Middle frontal gyrus (tissue), 1 donor: Measurements from ENCODE around the gene KIRREL3.
A peak's percentile ranks its signal among the peaks of the same experiment; 100 is the strongest.

Experiments used
- DNase-seq: peaks from one replicate; pipeline ENCODE4 v3.0.0-alpha.2; 2015; ENCODE audit warnings: low spot score; ENCODE audit errors: extremely low spot score

Gene KIRREL3

DNA sequence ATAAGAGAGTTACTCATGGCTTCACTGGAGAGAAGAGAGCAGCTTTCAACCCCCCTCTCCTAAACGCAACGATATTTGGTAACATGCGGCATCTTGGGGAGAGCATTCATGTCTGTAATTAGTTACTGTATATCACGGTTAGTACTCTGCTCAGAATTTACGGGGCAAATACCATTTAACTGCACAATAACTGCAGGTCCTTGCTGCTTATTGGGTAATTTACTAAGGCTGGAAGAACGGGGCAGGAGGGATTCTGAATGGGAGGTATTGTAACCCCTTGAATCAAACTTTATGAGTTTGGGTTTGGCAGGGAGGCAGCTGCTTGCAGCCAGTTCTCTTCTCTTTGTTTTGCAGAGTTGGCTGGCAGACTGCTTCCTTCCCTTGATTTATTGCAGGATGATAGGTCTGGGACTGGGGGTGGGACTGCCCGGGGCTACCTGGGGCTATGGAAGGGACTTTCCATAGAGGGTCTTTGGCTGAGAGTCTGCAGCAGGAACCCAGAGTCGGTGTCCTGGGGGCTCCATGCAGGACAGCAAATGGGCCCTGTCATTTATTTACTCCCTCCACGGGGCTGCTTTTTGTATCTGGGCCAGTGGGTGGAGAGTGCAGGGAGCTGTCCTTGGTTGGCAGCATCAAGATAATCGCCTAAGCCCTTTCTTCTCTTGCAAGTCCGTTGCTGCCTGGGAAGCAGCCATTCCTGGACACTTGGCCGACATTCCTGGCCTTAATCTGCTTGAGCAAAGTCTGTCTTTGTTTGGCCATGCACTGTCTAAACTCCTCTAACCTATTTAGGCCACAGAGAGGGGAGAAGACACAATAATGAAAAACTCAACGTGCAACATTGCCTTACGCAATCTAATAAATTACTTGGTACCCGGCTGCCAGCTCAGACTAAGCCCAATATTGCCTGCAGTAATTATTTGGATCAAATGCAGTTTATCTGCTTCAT, 456.2 kb downstream of the KIRREL3 start:
- peak; percentile 23 for DNase-seq

DNA sequence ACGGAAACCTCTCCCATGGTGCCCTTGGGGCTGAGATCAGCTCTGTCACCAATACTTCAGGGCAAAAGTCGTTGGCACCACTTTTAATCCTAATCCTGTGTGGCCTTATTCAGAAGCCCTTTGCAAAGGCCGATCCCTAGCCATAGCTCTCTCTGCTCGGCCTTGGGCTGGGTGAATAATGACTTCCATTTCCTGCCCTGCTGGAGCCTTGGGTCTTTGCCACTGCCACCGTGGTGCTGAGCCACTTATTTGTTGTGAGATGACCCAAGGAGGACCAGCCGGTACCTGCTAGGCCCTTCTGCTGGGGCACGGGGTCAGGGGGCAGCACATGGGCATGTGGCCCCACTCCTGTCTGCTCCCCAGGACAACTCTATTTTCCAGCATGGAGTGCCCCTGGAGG, 456.9 kb downstream of the KIRREL3 start:
- DNase-seq, result no peak

DNA sequence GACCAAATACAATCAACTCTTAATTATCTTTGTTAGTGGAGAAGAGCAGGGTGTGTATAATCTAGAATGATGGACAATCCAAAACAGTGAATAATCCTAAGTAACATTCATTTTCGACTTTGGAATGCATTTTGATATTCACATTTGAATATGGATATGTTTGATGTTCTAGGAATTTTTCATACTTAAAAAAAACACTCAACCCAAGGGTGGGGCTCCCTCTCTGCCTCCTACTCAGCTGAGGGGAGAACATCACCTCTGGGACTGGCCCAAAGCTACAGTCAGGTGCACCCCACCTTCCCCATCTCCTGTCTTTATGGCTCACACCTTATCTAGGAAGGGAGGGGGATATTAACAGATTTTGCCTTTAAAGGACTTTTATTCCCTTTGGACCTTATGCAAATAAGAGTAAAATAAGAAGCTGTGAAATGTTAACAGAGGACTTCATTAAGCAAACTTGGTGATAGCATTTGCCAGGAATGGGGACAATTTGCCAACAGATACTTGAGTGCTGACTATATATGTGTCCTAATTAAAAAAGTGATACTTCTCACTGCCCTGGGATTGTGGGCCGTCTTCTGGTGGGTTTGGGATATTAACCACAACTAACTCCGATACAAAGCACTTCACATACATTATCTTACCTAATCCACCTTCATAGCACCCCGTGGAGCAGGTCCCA, 458.1 kb downstream of the KIRREL3 start:
- no peak for DNase-seq

DNA sequence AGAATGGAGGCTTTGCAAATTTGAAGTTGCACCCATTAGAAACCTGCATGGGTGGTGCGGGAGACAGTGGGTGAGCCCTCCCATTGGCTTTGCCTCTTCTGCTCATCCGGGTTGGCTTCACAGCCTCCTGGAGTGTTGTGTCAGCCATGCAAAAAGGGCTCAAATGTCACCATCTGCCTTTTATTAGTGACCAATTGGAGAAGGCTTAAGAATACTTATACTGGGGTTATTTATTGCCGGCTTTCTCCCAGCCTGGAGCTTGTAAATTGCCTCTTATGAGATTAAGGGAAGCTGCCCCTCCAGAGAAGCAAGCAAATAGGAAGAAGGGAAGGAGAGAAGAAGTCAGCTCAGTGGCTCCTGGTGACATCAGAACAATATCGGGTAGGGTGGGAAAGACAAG, 462.5 kb downstream of the KIRREL3 start:
- no peak for DNase-seq

DNA sequence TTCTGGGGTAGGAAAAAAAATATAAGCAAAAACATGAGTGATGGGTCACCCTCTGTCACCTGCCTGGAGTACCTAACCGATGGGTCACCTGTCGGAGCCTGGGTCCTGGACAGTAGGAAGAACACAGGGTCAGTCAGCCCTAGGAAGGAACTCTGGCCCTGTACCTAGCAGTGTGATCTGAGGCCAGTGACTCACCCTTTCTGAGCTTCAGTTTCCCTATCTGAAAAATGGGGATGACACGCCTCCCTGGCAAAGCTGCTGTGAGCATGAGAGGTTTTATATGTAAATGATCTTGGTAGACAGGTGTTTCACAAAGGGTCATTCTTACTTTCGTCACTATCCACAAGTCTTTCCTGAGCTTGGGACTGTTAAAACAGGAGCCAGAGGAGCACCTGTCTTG, 463.1 kb downstream of the KIRREL3 start:
- DNase-seq, result no peak

DNA sequence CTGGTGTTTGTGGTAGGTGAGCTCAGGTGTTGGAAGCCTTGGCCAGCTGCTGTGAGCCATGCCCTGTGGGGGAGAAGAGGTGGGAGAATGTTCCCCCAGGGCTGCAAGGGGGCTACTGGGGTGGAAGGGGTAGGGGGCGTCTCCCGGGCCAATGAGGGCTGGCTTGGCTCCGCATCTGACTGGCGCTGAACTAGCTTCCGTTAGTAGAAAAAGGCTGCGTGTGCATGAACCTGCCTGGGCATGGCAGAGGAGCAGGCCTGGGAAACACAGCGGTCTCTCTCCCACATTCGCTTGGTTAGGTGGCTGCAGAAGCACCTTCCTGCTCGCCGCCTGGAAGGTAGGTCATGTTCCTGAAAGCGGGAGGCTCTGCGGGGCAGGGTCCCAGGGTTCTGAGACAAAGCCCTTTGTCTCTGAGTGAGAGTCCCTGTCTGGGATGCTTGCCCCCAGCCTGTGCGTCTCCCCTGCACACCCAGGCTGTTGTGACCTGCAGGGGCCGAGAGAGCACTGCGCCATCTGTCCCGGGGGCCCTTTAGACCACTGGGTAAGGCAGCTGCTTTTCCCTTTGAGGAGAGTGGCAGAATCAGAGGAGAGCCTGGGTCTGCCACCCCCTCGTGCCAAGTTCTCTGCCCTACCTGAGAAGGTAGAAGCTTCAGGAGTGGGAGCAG, 466.3 kb downstream of the KIRREL3 start:
- DNase-seq, result no peak

DNA sequence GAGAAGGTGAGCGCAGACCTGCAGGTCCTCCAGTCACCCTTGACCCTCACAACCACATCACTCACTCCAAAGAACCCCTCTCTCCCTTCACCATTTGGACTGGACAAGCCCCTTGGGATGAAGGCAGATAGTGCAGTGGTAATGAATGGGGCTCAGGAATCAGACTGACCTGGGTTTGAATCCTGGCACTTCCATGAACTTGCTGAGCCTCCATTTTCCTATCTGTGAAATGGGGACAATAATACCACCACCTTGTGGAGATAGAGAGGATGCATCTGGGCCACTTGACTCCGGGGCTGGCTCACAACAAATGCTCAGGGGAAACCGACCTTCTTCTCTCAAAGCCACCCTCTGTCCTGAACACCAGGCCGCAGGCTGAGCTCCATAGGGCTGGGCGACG, 467.0 kb downstream of the KIRREL3 start:
- no peak for DNase-seq

DNA sequence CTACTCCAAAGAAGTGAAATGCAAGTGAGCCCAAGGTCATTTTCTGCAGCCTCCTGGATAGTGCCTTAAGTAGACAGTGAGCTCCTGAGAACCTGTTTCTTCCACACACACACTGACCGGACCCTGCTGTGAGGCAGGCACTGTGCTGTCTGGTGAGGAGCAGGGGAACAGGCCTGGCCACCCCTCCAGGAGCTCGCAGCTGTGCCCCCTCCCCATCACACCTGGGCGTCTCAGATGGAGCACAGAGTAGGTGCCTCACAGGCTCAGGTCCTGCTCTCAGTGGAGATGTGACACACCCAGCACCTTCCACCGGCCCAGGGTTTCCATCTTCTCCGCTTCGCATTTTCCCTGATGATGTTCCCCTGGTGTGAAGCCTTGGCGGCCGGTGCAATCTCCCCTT, 470.2 kb downstream of the KIRREL3 start:
- DNase-seq, result no peak

DNA sequence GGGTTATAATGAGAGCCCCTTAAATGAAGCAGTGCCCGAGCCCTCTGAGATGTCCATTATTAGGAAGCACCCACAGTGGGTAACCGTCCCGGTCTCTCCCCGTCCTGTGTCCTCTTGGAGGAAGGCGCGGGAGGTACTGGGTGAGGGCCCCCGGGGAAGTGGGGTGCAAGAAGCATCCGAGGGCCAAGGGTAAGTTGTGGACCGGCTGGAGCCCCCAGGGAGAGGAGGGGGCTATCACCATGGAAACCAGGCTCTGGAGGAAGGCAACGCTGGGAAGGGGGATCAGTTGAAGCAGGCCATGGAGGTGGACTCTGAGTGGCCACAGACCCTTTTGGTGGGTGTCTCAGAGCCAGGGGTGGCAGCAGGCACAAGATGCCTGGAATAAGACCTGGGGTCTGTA, 471.5 kb downstream of the KIRREL3 start:
- DNase-seq, result no peak

DNA sequence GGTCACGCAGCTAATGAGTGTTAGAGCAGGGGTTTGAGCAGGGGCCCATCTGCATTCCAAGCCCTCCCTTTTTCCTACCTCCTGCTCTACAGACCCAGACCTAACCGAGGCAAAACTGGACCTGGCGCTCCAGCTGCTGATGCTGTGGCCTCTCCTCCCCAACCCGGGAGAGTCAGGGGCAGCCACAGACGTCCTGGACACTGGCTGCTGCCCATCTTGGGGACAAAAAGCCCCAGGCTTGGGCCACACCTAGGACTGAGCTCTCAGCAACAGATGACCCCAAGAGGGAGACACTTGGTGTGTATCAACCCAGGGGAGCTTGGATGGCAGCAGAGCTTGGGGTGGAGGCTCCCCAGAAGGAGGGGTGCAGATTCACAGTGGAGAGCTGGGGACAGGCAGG, 472.5 kb downstream of the KIRREL3 start:
- no peak for DNase-seq

DNA sequence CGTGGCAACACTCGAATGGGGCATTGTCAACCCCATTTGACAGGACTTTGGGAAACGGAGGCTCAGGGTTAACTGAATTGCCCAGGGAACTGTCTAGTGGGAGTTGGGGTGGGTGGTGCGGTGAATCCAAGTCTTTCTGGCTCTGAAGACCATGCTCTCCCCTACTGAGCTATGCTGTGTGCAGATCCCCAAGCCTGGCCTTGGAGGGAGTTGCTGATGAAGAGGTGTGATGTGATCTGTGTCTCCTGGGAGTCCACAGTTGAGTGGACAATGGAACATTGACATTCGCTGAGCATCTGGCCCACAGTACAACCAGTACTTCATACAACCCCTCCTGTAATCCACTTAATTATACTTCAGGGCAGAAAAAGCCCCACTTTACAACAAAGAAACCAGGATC, 472.9 kb downstream of the KIRREL3 start:
- DNase-seq, result no peak

DNA sequence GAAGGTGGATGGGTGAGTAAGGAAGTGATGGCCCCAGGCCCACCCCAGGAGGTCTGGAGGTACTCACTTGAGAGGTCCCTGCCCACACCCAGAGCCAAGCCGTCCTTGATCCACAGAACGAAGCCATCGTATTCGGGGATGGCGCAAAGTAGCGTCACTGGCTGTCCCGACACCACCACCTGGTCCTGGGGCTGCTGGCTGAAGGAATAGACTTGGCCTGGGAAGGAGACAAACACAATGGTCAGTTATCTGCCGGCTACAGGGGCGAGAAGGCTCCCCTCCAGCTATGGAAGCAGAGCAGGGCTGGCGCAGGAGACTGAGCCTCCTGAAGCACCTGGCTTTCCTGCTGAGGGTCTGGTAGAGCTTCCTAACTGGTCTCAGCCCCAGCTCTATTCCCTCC, 474.1 kb downstream of the KIRREL3 start:
- DNase-seq, result no peak

DNA sequence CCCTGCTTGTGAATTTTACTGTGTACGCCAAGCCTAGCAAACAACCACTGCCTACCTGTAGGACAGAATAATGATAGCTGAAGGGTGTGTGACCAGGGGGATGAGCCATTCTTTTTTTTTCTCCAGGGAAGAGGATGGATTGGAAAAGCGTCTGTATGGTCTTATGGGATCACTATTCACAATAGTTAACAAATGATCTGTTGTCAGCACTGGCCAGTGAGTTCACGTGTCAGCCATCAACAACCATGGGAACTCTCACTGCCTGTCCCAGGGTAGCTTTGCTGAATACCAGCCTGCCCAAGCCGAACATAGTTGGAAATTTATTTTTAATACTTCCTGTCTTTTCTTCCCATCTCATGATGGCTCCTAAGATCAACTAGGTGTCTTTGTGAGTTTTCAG, 474.9 kb downstream of the KIRREL3 start:
- DNase-seq, result no peak

DNA sequence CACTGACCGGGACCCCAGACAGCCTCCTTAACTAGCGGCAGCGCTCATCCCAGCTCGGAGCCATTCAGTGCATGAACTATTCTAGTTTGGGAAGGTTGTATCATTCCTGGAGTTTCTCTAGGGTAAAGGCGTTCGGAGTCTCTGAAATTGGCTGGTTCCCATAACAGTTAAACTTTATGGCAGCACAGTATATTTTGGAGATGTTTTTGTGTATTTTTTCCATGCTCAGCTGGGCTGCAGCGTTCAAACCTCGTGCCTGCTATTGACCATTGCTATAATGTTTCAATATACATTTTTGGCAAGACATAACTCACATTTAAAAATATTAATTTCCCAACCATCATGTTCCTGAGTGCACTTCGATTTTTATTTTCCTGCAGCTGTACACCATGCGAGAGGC, 475.4 kb downstream of the KIRREL3 start:
- no peak for DNase-seq

DNA sequence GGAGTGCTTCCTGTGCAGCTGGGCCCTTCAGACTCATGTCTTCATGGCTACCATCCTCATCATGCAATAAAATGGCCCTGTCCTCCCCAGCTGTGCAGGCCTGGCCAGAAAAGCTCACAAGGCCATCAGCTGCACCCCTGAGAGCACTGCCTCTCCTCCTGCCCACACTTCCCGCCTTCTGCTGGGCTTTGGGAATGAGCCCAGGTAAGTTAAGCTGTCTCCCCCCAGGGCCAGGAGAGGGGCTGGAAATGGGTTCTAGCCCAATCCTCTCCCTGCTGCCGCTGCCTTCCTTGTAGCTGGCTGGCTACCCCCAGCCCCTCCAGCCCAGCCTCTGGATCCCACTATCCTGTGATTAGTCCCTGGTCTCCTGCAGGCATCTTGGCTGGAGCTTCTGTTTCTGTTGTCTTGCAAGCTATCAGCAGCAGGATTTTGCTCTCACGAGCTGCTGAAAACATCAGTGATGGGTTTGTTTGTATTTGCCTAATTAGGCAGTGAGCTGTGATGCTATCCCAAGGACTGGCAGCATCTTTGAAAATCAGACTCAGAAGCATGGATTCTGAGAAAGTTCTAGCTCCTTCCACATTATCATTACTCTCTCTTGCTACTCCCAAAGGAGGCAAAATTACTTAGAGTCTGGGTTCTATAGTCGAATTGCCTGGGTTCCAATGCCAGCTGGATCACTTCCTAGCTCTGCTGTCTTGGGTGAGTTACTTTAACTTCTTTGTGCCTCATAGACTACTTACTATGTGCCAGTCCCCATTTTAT, 476.9 kb downstream of the KIRREL3 start:
- no peak for DNase-seq

DNA sequence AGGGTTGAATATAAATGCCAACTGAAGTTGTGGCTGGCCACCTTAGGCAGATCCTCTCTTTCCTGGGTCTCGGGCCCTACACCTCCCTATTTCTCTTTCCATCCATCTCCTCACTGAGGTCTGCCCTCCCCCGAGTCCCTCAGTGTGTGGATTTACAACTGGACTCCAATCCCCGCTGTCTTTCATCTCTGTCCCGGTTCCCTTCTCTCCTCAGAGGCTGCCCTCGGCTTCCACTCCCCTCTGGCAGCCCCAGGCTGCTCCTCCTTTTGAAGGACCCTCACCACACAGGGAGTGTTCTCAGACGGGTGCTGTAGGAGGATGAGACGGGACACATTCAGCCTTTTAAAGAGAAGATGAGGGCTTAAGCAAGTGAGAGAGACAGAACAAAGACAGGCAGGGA, 478.0 kb downstream of the KIRREL3 start:
- no peak for DNase-seq

DNA sequence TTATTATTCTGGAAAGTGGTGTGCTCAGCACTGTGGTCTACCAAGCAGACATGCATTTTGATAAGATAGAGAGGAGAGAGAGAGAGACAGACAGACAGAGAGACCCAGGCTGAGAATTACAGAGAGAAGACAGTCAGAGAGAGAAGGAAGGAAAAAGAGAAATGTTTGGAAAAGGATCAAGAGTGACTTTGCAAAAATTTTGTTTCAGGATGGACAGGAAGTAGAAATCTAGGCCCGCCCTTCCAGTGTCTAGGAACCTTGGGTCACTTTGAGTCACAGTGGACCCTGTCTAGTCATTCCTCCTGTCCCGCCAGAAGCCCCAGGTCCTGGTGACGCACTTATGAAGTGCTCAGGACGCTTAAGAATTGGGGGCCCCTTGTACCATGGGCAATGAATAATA, 478.4 kb downstream of the KIRREL3 start:
- no peak for DNase-seq

DNA sequence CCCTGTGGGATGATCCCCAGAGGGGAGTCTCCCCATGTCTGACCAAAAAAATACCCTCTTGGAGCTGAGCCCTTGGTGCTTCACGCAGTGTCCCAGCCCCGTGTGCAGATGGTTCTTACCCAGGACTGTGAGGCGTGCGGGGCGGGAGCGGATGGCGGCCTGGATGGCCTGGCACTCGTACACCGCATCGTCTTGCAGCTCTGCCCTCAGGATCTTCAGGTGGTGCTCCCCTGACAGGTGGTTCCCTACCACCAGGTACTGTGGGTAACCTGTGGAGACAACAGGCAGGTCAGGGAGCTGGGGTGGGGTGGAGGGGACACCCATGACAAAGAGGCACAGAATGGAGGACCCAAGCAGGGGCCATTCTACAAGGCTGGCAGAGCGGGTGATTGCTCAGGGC, 479.4 kb downstream of the KIRREL3 start:
- DNase-seq, result no peak

DNA sequence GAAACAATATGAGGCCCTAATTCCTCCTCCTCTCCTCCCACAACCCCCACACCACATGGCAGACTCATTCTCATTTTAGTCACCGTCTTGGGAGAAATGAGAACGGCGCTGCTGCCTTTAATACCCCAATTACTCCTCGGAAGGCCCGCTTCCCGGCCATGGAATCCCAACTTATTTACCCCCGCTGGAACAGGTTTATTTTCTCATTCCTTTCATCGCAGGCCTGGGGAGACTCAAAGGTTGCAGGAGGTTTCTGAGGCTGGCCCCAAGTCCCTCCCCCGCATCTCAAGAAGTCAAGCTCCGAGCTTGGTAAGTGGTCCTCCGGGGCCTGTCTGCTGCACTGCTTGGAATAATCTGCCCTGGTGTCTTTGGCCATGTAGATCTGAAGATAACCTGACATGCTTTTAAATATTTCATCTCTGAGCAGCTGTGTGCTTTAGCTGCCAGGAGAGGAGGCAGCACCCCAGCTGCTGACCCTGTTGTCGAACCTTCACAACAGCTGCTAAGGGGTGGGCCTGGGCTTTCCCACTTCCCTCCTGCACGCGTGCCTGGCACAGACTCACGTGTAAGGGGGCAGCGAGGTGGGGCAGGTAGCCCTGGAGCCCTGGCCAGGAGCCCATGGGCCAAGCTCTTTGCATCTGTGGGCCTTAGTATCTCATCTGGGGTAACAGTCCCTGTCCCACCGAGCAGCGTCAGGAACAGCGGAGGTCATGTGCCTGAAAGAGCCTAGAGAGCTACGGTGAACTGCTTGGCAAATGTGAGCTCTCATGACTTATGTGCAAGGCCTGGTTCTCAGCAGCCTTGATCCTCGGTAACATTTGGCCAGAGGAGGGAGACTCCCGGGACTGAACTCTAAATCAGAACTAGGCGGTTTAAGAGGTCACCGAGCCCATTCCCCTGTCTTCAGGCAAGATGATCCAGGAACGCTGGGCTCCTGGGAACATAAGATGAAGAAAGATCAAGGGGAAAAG, 480.5 kb downstream of the KIRREL3 start:
- no peak for DNase-seq

DNA sequence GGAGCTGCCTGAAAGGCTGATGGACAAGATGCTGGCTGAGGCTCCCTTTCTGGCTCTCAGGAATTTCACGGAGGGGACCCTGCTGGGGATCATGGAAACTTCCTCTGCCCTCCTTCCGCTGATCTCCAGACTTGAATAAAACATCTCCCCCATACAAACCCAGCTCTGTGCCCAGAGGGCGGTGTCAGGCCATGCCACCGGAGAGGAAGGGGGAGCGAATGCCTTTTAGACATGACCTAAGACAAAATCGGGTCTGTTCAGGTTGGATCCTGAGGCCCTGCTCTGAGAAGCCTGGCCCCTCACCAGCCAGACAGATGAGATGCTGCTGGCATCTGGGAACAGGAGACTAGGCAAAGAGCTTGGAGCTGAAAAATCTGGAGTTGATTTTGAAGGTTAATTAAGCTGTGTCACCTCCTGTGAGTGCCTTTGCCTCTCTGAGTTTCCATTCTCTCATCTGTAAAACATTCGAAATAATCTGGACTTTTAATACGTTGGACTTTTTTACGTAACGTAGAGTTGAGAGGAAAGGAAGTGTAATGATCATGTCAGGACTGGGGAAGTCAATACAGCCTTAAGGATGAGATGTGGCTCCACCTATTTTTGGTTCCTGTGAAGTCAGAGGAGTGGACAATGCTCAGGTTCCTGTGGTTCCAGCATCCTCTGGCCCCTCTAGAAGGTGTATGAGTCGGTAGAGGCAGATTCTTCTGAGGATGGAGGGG, 481.4 kb downstream of the KIRREL3 start:
- DNase-seq, result no peak
